Calu3 (cell line): ENCODE results near the gene CAPN14. TPM values are rescaled to one million over a fixed set of nuclear protein-coding genes. Genes with fewer than 3 reads are reported as not detected.

Experiments used
- BruUV-seq: library from RNA; stranded (reverse); fragments of 400-500 nt; replicated peaks from 2 replicates; lab custom pipeline; 2021; lab: Mats Ljungman, UMichigan
- CTCF ChIA-PET: fragments of 300-600 bp; sonication (Branson Sonifier 250); formaldehyde crosslinking; loops from one replicate; lab custom pipeline; 2022; ENCODE audit warnings: antibody characterized with exemption; lab: Charles Lee
- DNase-seq: peaks from one replicate; pipeline ENCODE4 v3.0.0; 2022
- H3K27ac Mint-ChIP-seq: one replicate; pipeline ENCODE4 v1.8.0; 2022; ENCODE audit warnings: mixed read lengths; ENCODE audit not compliant: unreplicated experiment
- H3K27me3 Mint-ChIP-seq: one replicate; pipeline ENCODE4 v1.8.0; 2022; ENCODE audit warnings: mixed read lengths; ENCODE audit not compliant: unreplicated experiment
- H3K36me3 Mint-ChIP-seq: one replicate; pipeline ENCODE4 v1.8.0; 2022; ENCODE audit warnings: mild to moderate bottlenecking, moderate library complexity, mixed read lengths; ENCODE audit not compliant: insufficient read depth, unreplicated experiment
- H3K4me1 Mint-ChIP-seq: one replicate; pipeline ENCODE4 v1.8.0; 2022; ENCODE audit warnings: mild to moderate bottlenecking, low read depth, mixed read lengths; ENCODE audit not compliant: unreplicated experiment
- H3K4me3 Mint-ChIP-seq: one replicate; pipeline ENCODE4 v1.8.0; 2022; ENCODE audit warnings: mild to moderate bottlenecking, low read depth, moderate library complexity, mixed read lengths; ENCODE audit not compliant: unreplicated experiment
- H3K9me3 Mint-ChIP-seq: one replicate; pipeline ENCODE4 v1.8.0; 2022; ENCODE audit warnings: low read depth, mixed read lengths; ENCODE audit not compliant: unreplicated experiment
- intact Hi-C: fragments of 100-400 bp; cut with micrococcal nuclease; formaldehyde crosslinking; loops from one replicate; pipeline ENCODE4 v1.10.0; 2022; ENCODE audit not compliant: unreplicated experiment
- total RNA-seq: library from RNA; stranded (reverse); gene quantifications from 2 replicates; pipeline ENCODE4 v1.2.3, GENCODE V29; 2022
- TF ChIP-seq, protein P1 (sequence below): fragments of 200-600 bp; IDR thresholded peaks from one replicate; pipeline ENCODE4 v1.8.0; 2022; ENCODE audit warnings: antibody characterized with exemption; ENCODE audit not compliant: unreplicated experiment

Gene CAPN14
- total RNA-seq, 1 experiment from 2014 or later: 0.35 TPM

DNA sequence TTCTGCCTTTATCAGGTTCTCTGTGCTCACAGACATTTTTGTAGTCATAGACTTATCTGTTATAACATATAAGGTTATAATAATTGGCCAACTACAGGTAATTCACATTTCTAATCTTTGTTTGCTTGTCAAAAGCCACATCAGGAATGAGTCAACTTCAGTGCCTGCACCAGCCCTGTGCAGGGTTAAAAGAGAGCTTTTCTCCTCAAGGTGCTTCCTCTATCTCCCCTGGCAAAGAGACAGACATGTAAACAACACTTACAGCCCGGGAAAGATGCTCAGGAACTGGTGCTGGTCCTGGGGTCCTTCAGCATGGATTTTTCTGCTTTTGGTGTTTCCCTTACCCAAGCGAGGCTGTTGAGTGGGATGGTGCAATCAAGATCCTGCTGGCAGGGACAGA lies 9.0 kb upstream of the CAPN14 start:
- no peaks in the 10 kb centered on the region for H3K4me1 Mint-ChIP-seq
- TF ChIP-seq, protein P1, sequence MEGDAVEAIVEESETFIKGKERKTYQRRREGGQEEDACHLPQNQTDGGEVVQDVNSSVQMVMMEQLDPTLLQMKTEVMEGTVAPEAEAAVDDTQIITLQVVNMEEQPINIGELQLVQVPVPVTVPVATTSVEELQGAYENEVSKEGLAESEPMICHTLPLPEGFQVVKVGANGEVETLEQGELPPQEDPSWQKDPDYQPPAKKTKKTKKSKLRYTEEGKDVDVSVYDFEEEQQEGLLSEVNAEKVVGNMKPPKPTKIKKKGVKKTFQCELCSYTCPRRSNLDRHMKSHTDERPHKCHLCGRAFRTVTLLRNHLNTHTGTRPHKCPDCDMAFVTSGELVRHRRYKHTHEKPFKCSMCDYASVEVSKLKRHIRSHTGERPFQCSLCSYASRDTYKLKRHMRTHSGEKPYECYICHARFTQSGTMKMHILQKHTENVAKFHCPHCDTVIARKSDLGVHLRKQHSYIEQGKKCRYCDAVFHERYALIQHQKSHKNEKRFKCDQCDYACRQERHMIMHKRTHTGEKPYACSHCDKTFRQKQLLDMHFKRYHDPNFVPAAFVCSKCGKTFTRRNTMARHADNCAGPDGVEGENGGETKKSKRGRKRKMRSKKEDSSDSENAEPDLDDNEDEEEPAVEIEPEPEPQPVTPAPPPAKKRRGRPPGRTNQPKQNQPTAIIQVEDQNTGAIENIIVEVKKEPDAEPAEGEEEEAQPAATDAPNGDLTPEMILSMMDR: no peak
- CTCF ChIA-PET: no interaction called here
- no peaks in the 10 kb centered on the region for H3K36me3 Mint-ChIP-seq
- intact Hi-C loops: no loop called here
- no TSS peak for BruUV-seq
- H3K4me3 Mint-ChIP-seq: no peak overlapping the region
- H3K27ac Mint-ChIP-seq: no peak overlapping the region
- no peak for DNase-seq
- peaks cover 85% of the 10 kb centered on the region for H3K27me3 Mint-ChIP-seq
- H3K9me3 Mint-ChIP-seq: no peaks in the 10 kb centered on the region

DNA sequence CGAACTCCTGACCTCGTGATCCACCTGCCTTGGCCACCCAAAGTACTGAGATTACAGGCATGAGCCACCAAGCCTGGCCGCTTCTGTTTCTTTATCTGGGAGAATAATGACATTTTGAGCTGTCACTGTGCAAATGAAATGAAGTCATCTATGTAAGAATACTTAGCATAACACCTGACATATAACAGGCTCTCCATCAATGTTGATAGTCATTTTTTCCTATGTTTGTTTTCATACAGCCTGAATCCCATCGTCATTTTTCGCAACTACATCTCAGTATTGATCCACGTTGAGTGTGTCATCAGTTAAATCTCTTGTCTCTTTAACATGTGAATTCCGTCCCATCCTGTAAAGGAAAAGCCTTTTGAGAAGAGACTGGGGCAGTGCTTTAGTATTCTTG lies 6.4 kb upstream of the CAPN14 start:
- TF ChIP-seq, protein P1: no peak
- Mint-ChIP-seq H3K4me1 (no peaks in the 10 kb centered on the region), H3K27ac (no peak overlapping the region), H3K27me3 (peaks cover 84% of the 10 kb centered on the region), H3K9me3 (no peaks in the 10 kb centered on the region), H3K4me3 (no peak overlapping the region), H3K36me3 (no peaks in the 10 kb centered on the region)
- intact Hi-C loops: no loop called here
- BruUV-seq: no TSS peak
- no peak for DNase-seq
- CTCF ChIA-PET: interaction anchor here (0.7 kb wide), 1 partner anchor 450 kb away, joined by 4 read pairs; no protein-coding TSS in a partner anchor

DNA sequence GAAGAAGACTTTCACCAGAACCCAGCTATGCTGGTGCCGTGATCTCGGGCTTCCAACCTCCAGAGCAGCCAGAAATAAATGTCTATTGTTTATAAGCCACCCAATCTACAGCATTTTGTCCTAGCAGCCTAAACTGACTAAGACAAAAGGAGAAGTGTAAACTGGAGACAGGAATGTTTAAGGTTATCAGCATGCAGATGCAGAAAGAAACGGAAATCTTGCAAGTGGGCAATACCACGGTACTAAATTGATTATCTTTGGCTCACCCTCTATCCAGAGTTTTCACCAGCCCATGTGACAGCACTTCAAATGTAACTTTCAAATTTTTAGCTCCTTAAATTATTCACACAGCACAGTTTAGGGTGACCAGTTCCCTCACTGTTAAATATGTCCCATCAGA lies 5.7 kb upstream of the CAPN14 start:
- BruUV-seq: no TSS peak
- peaks cover 84% of the 10 kb centered on the region for H3K27me3 Mint-ChIP-seq
- no peak for DNase-seq
- H3K36me3 Mint-ChIP-seq: no peaks in the 10 kb centered on the region
- H3K4me1 Mint-ChIP-seq: no peaks in the 10 kb centered on the region
- H3K4me3 Mint-ChIP-seq: no peak overlapping the region
- intact Hi-C loops: no loop called here
- H3K27ac Mint-ChIP-seq: no peak overlapping the region
- CTCF ChIA-PET: no interaction called here
- TF ChIP-seq, protein P1: no peak
- H3K9me3 Mint-ChIP-seq: no peaks in the 10 kb centered on the region

DNA sequence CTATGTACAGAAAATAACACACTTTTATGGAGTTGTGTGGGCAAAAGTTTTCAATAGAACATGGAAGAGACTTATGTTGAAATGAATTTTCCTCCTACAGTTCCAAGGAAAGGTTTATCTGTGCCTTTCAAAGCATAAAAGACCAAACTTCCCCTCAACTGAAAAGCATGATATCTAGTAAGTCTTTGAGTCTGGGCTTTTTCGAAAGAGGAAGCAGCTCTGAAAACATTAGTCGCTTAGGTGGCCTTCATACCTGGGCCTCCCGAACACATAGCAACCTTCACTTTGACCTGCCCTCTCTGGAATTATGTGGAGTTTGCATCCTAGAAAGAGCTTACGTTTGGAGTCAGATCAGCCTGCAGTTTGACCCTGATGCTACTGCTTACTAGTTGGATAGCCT lies 4.8 kb upstream of the CAPN14 start:
- no peak overlapping the region for H3K4me3 Mint-ChIP-seq
- CTCF ChIA-PET: no interaction called here
- no peaks in the 10 kb centered on the region for H3K36me3 Mint-ChIP-seq
- H3K27me3 Mint-ChIP-seq: peaks cover 82% of the 10 kb centered on the region
- TF ChIP-seq, protein P1: no peak
- no peak for DNase-seq
- H3K4me1 Mint-ChIP-seq: no peaks in the 10 kb centered on the region
- no TSS peak for BruUV-seq
- intact Hi-C loops: no loop called here
- no peaks in the 10 kb centered on the region for H3K9me3 Mint-ChIP-seq
- no peak overlapping the region for H3K27ac Mint-ChIP-seq
